ENCODE results near the gene SYT12. TPM values are rescaled to one million over a fixed set of nuclear protein-coding genes. Genes with fewer than 3 reads are reported as not detected.

The SYT12 gene
- total and polyA plus RNA-seq, 2 of the 13 experiments (the other 11 are each of a cell fraction or from before 2014, with no cell fraction given) = 0.01 to 0.02 TPM

- TF ChIP-seq, protein P1, sequence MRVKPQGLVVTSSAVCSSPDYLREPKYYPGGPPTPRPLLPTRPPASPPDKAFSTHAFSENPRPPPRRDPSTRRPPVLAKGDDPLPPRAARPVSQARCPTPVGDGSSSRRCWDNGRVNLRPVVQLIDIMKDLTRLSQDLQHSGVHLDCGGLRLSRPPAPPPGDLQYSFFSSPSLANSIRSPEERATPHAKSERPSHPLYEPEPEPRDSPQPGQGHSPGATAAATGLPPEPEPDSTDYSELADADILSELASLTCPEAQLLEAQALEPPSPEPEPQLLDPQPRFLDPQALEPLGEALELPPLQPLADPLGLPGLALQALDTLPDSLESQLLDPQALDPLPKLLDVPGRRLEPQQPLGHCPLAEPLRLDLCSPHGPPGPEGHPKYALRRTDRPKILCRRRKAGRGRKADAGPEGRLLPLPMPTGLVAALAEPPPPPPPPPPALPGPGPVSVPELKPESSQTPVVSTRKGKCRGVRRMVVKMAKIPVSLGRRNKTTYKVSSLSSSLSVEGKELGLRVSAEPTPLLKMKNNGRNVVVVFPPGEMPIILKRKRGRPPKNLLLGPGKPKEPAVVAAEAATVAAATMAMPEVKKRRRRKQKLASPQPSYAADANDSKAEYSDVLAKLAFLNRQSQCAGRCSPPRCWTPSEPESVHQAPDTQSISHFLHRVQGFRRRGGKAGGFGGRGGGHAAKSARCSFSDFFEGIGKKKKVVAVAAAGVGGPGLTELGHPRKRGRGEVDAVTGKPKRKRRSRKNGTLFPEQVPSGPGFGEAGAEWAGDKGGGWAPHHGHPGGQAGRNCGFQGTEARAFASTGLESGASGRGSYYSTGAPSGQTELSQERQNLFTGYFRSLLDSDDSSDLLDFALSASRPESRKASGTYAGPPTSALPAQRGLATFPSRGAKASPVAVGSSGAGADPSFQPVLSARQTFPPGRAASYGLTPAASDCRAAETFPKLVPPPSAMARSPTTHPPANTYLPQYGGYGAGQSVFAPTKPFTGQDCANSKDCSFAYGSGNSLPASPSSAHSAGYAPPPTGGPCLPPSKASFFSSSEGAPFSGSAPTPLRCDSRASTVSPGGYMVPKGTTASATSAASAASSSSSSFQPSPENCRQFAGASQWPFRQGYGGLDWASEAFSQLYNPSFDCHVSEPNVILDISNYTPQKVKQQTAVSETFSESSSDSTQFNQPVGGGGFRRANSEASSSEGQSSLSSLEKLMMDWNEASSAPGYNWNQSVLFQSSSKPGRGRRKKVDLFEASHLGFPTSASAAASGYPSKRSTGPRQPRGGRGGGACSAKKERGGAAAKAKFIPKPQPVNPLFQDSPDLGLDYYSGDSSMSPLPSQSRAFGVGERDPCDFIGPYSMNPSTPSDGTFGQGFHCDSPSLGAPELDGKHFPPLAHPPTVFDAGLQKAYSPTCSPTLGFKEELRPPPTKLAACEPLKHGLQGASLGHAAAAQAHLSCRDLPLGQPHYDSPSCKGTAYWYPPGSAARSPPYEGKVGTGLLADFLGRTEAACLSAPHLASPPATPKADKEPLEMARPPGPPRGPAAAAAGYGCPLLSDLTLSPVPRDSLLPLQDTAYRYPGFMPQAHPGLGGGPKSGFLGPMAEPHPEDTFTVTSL (CRISPR knock-in tag; IDR thresholded peaks at IDR 0.05; ENCODE audit: borderline replicate concordance) = no peak
- TF ChIP-seq ERF (CRISPR knock-in tag; IDR thresholded peaks at IDR 0.05) (0 out of 2 replicates have a peak, but pooled peaks have one; percentile 29), ZNF773 (CRISPR knock-in tag; IDR thresholded peaks at IDR 0.05; ENCODE audit: borderline replicate concordance) (no peak), REST (IDR thresholded peaks at IDR 0.05; ENCODE audit: borderline replicate concordance in 1 of 2, low read depth in 1 of 2, low read length in 2 of 2) (no peak), SP140L (CRISPR knock-in tag; IDR thresholded peaks at IDR 0.05; ENCODE audit: borderline replicate concordance) (no peak), ZBTB2 (CRISPR knock-in tag; IDR thresholded peaks at IDR 0.05; ENCODE audit: low read depth) (no peak), HBP1 (CRISPR knock-in tag; IDR thresholded peaks at IDR 0.05; ENCODE audit: low read depth) (0 out of 2 replicates have a peak, but pooled peaks have one; percentile 48), ZBTB37 (CRISPR knock-in tag; IDR thresholded peaks at IDR 0.05) (no peak), RAD21 (CRISPR knock-in tag; IDR thresholded peaks at IDR 0.05) (no peak), SAP130 (CRISPR knock-in tag; IDR thresholded peaks at IDR 0.05; ENCODE audit: low read depth) (peak; percentile 28; the same call in 1 of the 2 replicates), ZMYM4 (CRISPR knock-in tag; IDR thresholded peaks at IDR 0.05) (no peak), RFX1 (IDR thresholded peaks at IDR 0.05) (no peak), ZFY (CRISPR knock-in tag; IDR thresholded peaks at IDR 0.05) (no peak; the same call in 1 of the 2 replicates)
- TF ChIP-seq, protein P2, sequence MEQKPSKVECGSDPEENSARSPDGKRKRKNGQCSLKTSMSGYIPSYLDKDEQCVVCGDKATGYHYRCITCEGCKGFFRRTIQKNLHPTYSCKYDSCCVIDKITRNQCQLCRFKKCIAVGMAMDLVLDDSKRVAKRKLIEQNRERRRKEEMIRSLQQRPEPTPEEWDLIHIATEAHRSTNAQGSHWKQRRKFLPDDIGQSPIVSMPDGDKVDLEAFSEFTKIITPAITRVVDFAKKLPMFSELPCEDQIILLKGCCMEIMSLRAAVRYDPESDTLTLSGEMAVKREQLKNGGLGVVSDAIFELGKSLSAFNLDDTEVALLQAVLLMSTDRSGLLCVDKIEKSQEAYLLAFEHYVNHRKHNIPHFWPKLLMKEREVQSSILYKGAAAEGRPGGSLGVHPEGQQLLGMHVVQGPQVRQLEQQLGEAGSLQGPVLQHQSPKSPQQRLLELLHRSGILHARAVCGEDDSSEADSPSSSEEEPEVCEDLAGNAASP (CRISPR knock-in tag; IDR thresholded peaks at IDR 0.05; ENCODE audit: borderline replicate concordance) = 0 out of 2 replicates have a peak, but pooled peaks have one; percentile 43
These were observed 53.3 kb downstream of the SYT12 start (continued) for GRCh38 chr11:67076202-67076601.

Data from HepG2 (cell line).